GM23248 (cell line): ENCODE results near the gene SMIM44. TPM values are rescaled to one million over a fixed set of nuclear protein-coding genes. Genes with fewer than 3 reads are reported as not detected.

Experiments
- DNase-seq: peaks from one replicate; pipeline ENCODE4 v3.0.0-alpha.2; 2015
- H2AFZ ChIP-seq: fragments of 200-600 bp; sonication (generic); 2 replicates; pipeline ENCODE4 v1.6.1; 2016; ENCODE audit warnings: antibody characterized with exemption
- H3F3A ChIP-seq: fragments of 200-600 bp; sonication (generic); 2 replicates; pipeline ENCODE4 v1.6.1; 2016; ENCODE audit warnings: mild to moderate bottlenecking, antibody characterized with exemption, mixed run types; ENCODE audit not compliant: insufficient read depth
- H3K27ac ChIP-seq: fragments of 200-600 bp; sonication (generic); 2 replicates; pipeline ENCODE4 v1.5.1; 2016; ENCODE audit warnings: mild to moderate bottlenecking
- H3K27me3 ChIP-seq: fragments of 200-600 bp; sonication (generic); replicated peaks from 2 replicates; pipeline ENCODE4 v1.6.1; 2016; ENCODE audit warnings: mild to moderate bottlenecking; ENCODE audit not compliant: insufficient read depth
- H3K36me3 ChIP-seq: fragments of 200-600 bp; sonication (generic); 2 replicates; pipeline ENCODE4 v1.6.1; 2016; ENCODE audit warnings: low read depth, mild to moderate bottlenecking
- H3K4me1 ChIP-seq: fragments of 200-600 bp; sonication (generic); 2 replicates; pipeline ENCODE4 v1.6.1; 2016; ENCODE audit warnings: mild to moderate bottlenecking; ENCODE audit not compliant: insufficient read depth
- H3K4me2 ChIP-seq: fragments of 200-600 bp; sonication (generic); one replicate; pipeline ENCODE4 v1.6.1; 2016; ENCODE audit warnings: mild to moderate bottlenecking; ENCODE audit not compliant: unreplicated experiment
- H3K4me3 ChIP-seq: fragments of 200-600 bp; sonication (generic); 2 replicates; pipeline ENCODE4 v1.5.1; 2016; ENCODE audit warnings: mild to moderate bottlenecking
- H3K79me2 ChIP-seq: fragments of 200-600 bp; sonication (generic); 2 replicates; pipeline ENCODE4 v1.6.1; 2016; ENCODE audit warnings: mild to moderate bottlenecking; ENCODE audit not compliant: insufficient read depth
- H3K9ac ChIP-seq: fragments of 200-600 bp; sonication (generic); 2 replicates; pipeline ENCODE4 v1.6.1; 2016; ENCODE audit warnings: mild to moderate bottlenecking
- H3K9me2 ChIP-seq: fragments of 200-600 bp; sonication (generic); 2 replicates; pipeline ENCODE4 v1.6.1; 2016; ENCODE audit warnings: mixed run types, mild to moderate bottlenecking, moderate library complexity; ENCODE audit not compliant: insufficient read depth
- H3K9me3 ChIP-seq: fragments of 200-600 bp; sonication (generic); one replicate; pipeline ENCODE4 v1.6.1; 2017; ENCODE audit warnings: low read depth
- H4K20me1 ChIP-seq: fragments of 200-600 bp; sonication (generic); 2 replicates; pipeline ENCODE4 v1.6.0; 2016; ENCODE audit not compliant: insufficient read depth
- EZH2 ChIP-seq: fragments of 200-600 bp; sonication (generic); IDR thresholded peaks from 2 replicates; pipeline ENCODE4 v1.6.1; 2018; ENCODE audit warnings: antibody characterized with exemption, mild to moderate bottlenecking; ENCODE audit not compliant: insufficient read depth, poor library complexity, severe bottlenecking
- EZH2phosphoT487 ChIP-seq: fragments of 200-600 bp; sonication (generic); IDR thresholded peaks from 2 replicates; pipeline ENCODE4 v1.6.1; 2018; ENCODE audit warnings: antibody characterized with exemption, moderate library complexity, mild to moderate bottlenecking, low read depth; ENCODE audit not compliant: insufficient read depth
- WGBS, 2 experiments: methylation state at CpG; one replicate each; pipeline ENCODE4 v1.1.6; 2015 to 2017; ENCODE audit warnings: low lambda C conversion rate in 2 of 2, low coverage in 1 of 2; ENCODE audit errors: missing lambda C conversion rate in 2 of 2; 5-methylcytosine and 5-hydroxymethylcytosine counted together
- in situ Hi-C: fragments of 300-500 bp; cut with MboI; formaldehyde crosslinking; loops from 2 replicates; pipeline ENCODE4 v1.15.0; 2020
- polyA plus RNA-seq: library from polyadenylated mRNA; unstranded; fragments of >200 nt; fragmentation: Nextera tagmentation; extraction: Ambion mirVana; gene quantifications from 2 replicates; pipeline ENCODE4 v1.2.1, GENCODE V29; 2016
- total RNA-seq: library from RNA; depleted of rRNA; stranded (reverse); fragments of >200 nt; shearing (Covaris generic); gene quantifications from 2 replicates; pipeline ENCODE4 v1.2.3, GENCODE V29; 2014

SMIM44 gene
- total and polyA plus RNA-seq, 2 experiments from 2014 or later: not detected

GRCh38 chr19:3444695-3445234 lies 38.5 kb downstream of the SMIM44 start:
- H3K9me3 ChIP-seq: no peaks in the 10 kb centered on the region
- H4K20me1 ChIP-seq: no peaks in the 10 kb centered on the region
- no peak overlapping the region for H3K27ac ChIP-seq
- DNase-seq: no peak
- no peak overlapping the region for H3K9ac ChIP-seq
- no peak overlapping the region for H3K4me2 ChIP-seq
- no peak overlapping the region for H3K4me3 ChIP-seq
- peaks cover 93% of the 10 kb centered on the region for H3K79me2 ChIP-seq
- in situ Hi-C loops: no loop called here
- 79 to 82% methylated on average over 24 of the region's 24 CpGs for WGBS, 2 experiments
- H3K36me3 ChIP-seq: peaks cover 22% of the 10 kb centered on the region; the same call in 1 of the 2 replicates
- peaks cover 1% of the 10 kb centered on the region; the same call in 1 of the 2 replicates for H3F3A ChIP-seq
- H3K27me3 ChIP-seq: no peaks in the 10 kb centered on the region
- H2AFZ ChIP-seq: no peak overlapping the region
- no peaks in the 10 kb centered on the region for H3K9me2 ChIP-seq
- TF ChIP-seq EZH2 (no peak), EZH2phosphoT487 (no peak)
- H3K4me1 ChIP-seq: no peaks in the 10 kb centered on the region

GRCh38 chr19:3443840-3444694 lies 39.2 kb downstream of the SMIM44 start:
- no peak overlapping the region for H2AFZ ChIP-seq
- WGBS, 2 experiments: 49 to 52% methylated on average over 31 to 33 of the region's 33 CpGs
- H4K20me1 ChIP-seq: no peaks in the 10 kb centered on the region
- no peaks in the 10 kb centered on the region for H3K27me3 ChIP-seq
- TF ChIP-seq EZH2: no peak
- no peak for TF ChIP-seq EZH2phosphoT487
- no peak overlapping the region for H3K4me3 ChIP-seq
- H3K36me3 ChIP-seq: peaks cover 20% of the 10 kb centered on the region; the same call in 1 of the 2 replicates
- no peak overlapping the region for H3K4me2 ChIP-seq
- H3K27ac ChIP-seq: no peak overlapping the region
- in situ Hi-C loops: no loop called here
- H3K4me1 ChIP-seq: no peaks in the 10 kb centered on the region
- no peaks in the 10 kb centered on the region for H3K9me3 ChIP-seq
- no peaks in the 10 kb centered on the region for H3F3A ChIP-seq
- no peaks in the 10 kb centered on the region for H3K9me2 ChIP-seq
- peaks cover 95% of the 10 kb centered on the region for H3K79me2 ChIP-seq
- no peak overlapping the region for H3K9ac ChIP-seq
- peak; percentile 33 for DNase-seq

GRCh38 chr19:3442487-3443071 lies 40.7 kb downstream of the SMIM44 start:
- no peak overlapping the region for H3K4me3 ChIP-seq
- WGBS, 2 experiments: 86 to 92% methylated on average over 13 to 15 of the region's 15 CpGs

GRCh38 chr19:3441986-3442329 lies 41.3 kb downstream of the SMIM44 start:
- 77 to 79% methylated on average over 11 to 14 of the region's 14 CpGs for WGBS, 2 experiments
- no peak for TF ChIP-seq EZH2
- no peak for TF ChIP-seq EZH2phosphoT487
- H3K36me3 ChIP-seq: peaks cover 21% of the 10 kb centered on the region
- H3K4me3 ChIP-seq: no peak overlapping the region
- DNase-seq: no peak
- H3K9ac ChIP-seq: no peak overlapping the region
- H3F3A ChIP-seq: 0 out of 2 replicates have a peak, but pooled peaks cover under 1% of the 10 kb centered on the region
- peaks cover 88% of the 10 kb centered on the region for H3K79me2 ChIP-seq
- H3K4me2 ChIP-seq: no peak overlapping the region
- H3K27ac ChIP-seq: no peak overlapping the region
- H3K9me3 ChIP-seq: no peaks in the 10 kb centered on the region
- in situ Hi-C loops: no loop called here
- H2AFZ ChIP-seq: no peak overlapping the region
- no peaks in the 10 kb centered on the region for H3K27me3 ChIP-seq
- H3K4me1 ChIP-seq: no peaks in the 10 kb centered on the region
- H4K20me1 ChIP-seq: no peaks in the 10 kb centered on the region
- no peaks in the 10 kb centered on the region for H3K9me2 ChIP-seq

More at GRCh38 chr19:3442487-3443071, 40.7 kb downstream of the SMIM44 start:
- H3K36me3 ChIP-seq: peaks cover 21% of the 10 kb centered on the region
- DNase-seq: no peak
- H3K9ac ChIP-seq: no peak overlapping the region
- no peaks in the 10 kb centered on the region for H3K27me3 ChIP-seq
- H4K20me1 ChIP-seq: no peaks in the 10 kb centered on the region
- H3K79me2 ChIP-seq: peaks cover 92% of the 10 kb centered on the region
- H3K4me1 ChIP-seq: no peaks in the 10 kb centered on the region
- H2AFZ ChIP-seq: no peak overlapping the region
- no peaks in the 10 kb centered on the region for H3K9me2 ChIP-seq
- H3K4me2 ChIP-seq: no peak overlapping the region
- TF ChIP-seq EZH2phosphoT487 (no peak), EZH2 (no peak)
- in situ Hi-C loops: no loop called here
- H3F3A ChIP-seq: no peaks in the 10 kb centered on the region
- H3K9me3 ChIP-seq: no peaks in the 10 kb centered on the region
- H3K27ac ChIP-seq: no peak overlapping the region
